GM20000 (cell line): ENCODE measurements around the gene SENP6.
"Not testable (repeated sequence)": the region's sequence is repeated elsewhere in the genome, so short reads cannot be mapped to it uniquely, and the experiment has no call there.

Experiments
- DNase-seq: peaks from one replicate; pipeline ENCODE4 v3.0.0; 2012; ENCODE audit warnings: low spot score
- CTCF ChIP-seq: IDR thresholded peaks from 2 replicates; pipeline ENCODE4 v1.5.1; 2012; ENCODE audit warnings: mild to moderate bottlenecking, control low read depth; ENCODE audit errors: extremely low read depth, missing control alignments

SENP6 gene

GRCh38 chr6:75601304-75602245 lies at the start of gene SENP6:
Gene SENP6, plus strand, starts transcription at chr6:75601880. Its CDS starts 645 bp downstream, at chr6:75602525.
- DNase-seq, result peak; percentile 86
- TF ChIP-seq CTCF, result no peak

DNA sequence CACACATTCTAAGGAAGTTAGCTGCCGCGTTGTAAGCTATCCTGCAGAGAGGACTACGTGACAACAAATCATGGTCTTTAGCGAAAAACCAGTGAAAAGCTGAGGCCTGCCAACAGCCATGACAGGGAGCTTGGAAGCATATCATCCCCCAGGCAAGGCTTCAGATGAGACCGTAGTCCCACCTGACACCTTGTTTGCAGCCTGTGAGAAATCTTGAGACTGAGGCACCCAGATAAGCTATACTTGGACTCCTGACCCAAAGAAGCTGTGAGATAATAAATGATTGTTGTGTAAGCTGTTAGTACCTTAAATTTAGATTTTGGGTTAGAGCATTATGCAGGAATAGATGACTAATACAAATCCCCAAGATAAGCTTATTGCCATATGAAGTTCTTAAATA lies 45.4 kb upstream of the SENP6 start:
- no peak for DNase-seq
- TF ChIP-seq CTCF, result no peak

DNA sequence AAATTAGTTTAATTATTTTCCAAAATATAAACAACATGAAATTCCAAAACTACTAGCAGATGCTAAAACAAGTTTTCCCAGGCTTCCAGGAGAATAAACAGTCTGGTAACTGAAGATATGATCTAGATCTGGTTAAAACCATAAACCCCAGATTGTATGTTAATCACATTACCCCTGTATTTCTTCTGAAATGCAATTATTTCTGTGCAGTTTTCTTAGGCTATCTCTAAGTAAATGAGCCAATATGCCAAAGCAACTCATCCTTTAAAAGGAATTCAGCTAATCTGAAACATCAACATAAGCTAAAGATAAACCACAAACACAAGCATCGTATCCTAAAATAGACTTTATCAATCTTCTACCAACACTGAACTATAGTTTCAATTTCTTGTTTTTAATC lies 44.6 kb upstream of the SENP6 start:
- no peak for DNase-seq
- TF ChIP-seq CTCF, result no peak

- DNase-seq, result peak; percentile 28
- peak; percentile 49 for TF ChIP-seq CTCF
Observed at GRCh38 chr6:75563032-75563431, 38.6 kb upstream of the SENP6 start.

GRCh38 chr6:75566137-75566767 lies 35.4 kb upstream of the SENP6 start:
- DNase-seq, result no peak
- no peak for TF ChIP-seq CTCF

DNA sequence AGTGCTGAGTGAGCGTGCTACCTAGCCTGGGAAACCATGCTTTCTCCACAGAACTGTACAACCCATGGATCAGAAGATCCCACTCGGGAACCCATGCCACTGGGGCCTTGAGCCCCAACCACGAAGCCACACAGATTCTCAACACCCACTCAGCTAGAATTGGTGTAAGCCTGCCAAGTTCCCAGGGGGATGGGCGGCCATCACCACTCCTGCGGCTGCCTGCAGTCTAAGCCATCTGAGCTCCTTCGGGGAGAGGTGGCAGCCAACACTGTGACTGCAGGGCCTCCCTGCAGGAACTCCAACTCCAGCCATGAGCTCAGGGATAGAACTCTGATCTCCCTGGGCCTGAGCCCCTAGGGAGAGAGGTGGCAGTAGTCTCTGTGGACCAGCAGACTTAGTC lies 33.6 kb upstream of the SENP6 start:
- no peak for TF ChIP-seq CTCF
- DNase-seq, result no peak

- no peak for DNase-seq
Observed at GRCh38 chr6:75568965-75569364, 32.7 kb upstream of the SENP6 start.

DNA sequence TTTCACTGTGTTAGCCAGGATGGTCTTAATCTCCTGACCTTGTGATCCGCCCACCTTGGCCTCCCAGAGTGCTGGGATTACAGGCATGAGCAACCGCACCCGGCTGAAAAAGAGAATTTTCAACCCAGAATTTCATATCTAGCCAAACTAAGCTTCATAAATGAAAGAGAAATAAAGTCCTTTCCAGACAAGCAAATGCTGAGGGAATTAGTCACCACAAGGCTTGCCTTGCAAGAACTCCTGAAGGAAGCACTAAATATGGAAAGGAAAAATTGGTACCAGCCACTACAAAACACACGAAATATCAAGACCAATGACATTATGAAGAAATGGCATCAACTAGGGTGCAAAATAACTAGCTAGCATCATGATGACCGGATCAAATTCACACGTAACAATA lies 31.0 kb upstream of the SENP6 start:
- DNase-seq, result not testable (repeated sequence)

More at GRCh38 chr6:75568965-75569364, 32.7 kb upstream of the SENP6 start:
- no peak for TF ChIP-seq CTCF
